Body of pancreas (tissue), 4 donors: ENCODE measurements around the gene LMAN2.

ENCODE experiments used
- CTCF ChIP-seq, 7 experiments: fragments of 450-650 bp in 4 of 7; fragments of 200-600 bp in 3 of 7; sonication (generic) in 3 of 7; IDR thresholded peaks; one replicate each; pipeline ENCODE4 v1.5.1; 2016 to 2019; ENCODE audit warnings: antibody characterized with exemption in 7 of 7
- POLR2A ChIP-seq, 3 donors: fragments of 450-650 bp; IDR thresholded peaks; one replicate each; pipeline ENCODE4 v1.6.1; 2016; ENCODE audit warnings: antibody characterized with exemption in 3 of 3, mild to moderate bottlenecking in 2 of 3

GRCh38 chr5:177293819-177294581, 57.5 kb downstream of the LMAN2 start:
- TF ChIP-seq CTCF (IDR thresholded peaks at IDR 0.05) (no peak), POLR2A (IDR thresholded peaks at IDR 0.05) (no peak)
